H1 (cell line): ENCODE results near the gene NMRAL1. TPM values are rescaled to one million over a fixed set of nuclear protein-coding genes. Genes with fewer than 3 reads are reported as not detected.

Experiments used
- CTCF ChIA-PET: fragments of 300-600 bp; sonication (Branson Sonifier 250); formaldehyde crosslinking; loops from one replicate; lab custom pipeline; 2021; ENCODE audit not compliant: partially characterized antibody; lab: Charles Lee
- POLR2A ChIA-PET: fragments of 300-600 bp; sonication (Branson Sonifier 250); formaldehyde crosslinking; loops from one replicate; lab custom pipeline; 2021; ENCODE audit warnings: inconsistent platforms; ENCODE audit not compliant: partially characterized antibody; lab: Charles Lee
- DNase-seq, 2 experiments: peaks; one replicate each; pipeline versions ENCODE4 v3.0.0 to v3.0.0-alpha.2; 2010 to 2022; ENCODE audit warnings: low spot score in 2 of 2, low read depth in 1 of 2, mixed read lengths in 1 of 2
- FAIRE-seq: peaks from 2 replicates; lab custom pipeline; 2011; peaks lifted over from hg19 to GRCh38; lab: Jason Lieb, UNC
- H2AFZ ChIP-seq: 2 replicates; pipeline ENCODE4 v1.8.1; 2012; ENCODE audit warnings: low read length, inconsistent platforms
- H2AK5ac ChIP-seq: 2 replicates; pipeline ENCODE4 v1.6.1; 2013; ENCODE audit warnings: low read depth, low read length
- H2BK120ac ChIP-seq: replicated peaks from 2 replicates; pipeline ENCODE3; 2013; ENCODE audit warnings: low read depth, low read length, inconsistent platforms
- H2BK12ac ChIP-seq: 2 replicates; pipeline ENCODE4 v1.6.1; 2013; ENCODE audit warnings: low read depth, low read length
- H2BK15ac ChIP-seq: 2 replicates; pipeline ENCODE4 v1.6.1; 2013; ENCODE audit warnings: low read length
- H2BK20ac ChIP-seq: 2 replicates; pipeline ENCODE4 v1.6.1; 2013; ENCODE audit warnings: low read length
- H2BK5ac ChIP-seq: 2 replicates; pipeline ENCODE4 v1.6.1; 2013; ENCODE audit warnings: low read depth, low read length
- H3K14ac ChIP-seq: 2 replicates; pipeline ENCODE4 v1.6.1; 2013; ENCODE audit warnings: inconsistent platforms; ENCODE audit not compliant: insufficient read length
- H3K18ac ChIP-seq: 2 replicates; pipeline ENCODE4 v1.6.1; 2013; ENCODE audit warnings: low read length; ENCODE audit errors: extremely low read depth
- H3K23ac ChIP-seq: 2 replicates; pipeline ENCODE4 v1.6.1; 2013; ENCODE audit warnings: inconsistent platforms; ENCODE audit not compliant: insufficient read length
- H3K23me2 ChIP-seq: 2 replicates; pipeline ENCODE4 v1.6.1; 2013; ENCODE audit warnings: low read depth, low read length
- H3K27ac ChIP-seq: 2 replicates; pipeline ENCODE4 v1.6.1; 2011; ENCODE audit warnings: low read depth, low read length, inconsistent platforms
- H3K27me3 ChIP-seq, 4 experiments: replicated peaks in 1 of 4; 1 replicate in 1 of 4; 2 replicates in 3 of 4; pipeline versions ENCODE4 v1.6.1 to v1.8.1; 2011 to 2013; ENCODE audit warnings: low read length in 3 of 4, mild to moderate bottlenecking in 3 of 4, inconsistent platforms in 2 of 4, mixed read lengths in 2 of 4, moderate library complexity in 1 of 4; ENCODE audit not compliant: control insufficient read depth in 3 of 4, insufficient read depth in 3 of 4; ENCODE audit errors: extremely low read depth in 1 of 4
- H3K36me3 ChIP-seq, 4 experiments: 2 replicates each; pipeline versions ENCODE4 v1.6.1 to v1.8.1; 2011 to 2013; ENCODE audit warnings: mild to moderate bottlenecking in 4 of 4, low read length in 3 of 4, moderate library complexity in 2 of 4, control low read depth in 1 of 4, inconsistent platforms in 1 of 4; ENCODE audit not compliant: insufficient read depth in 4 of 4, control insufficient read depth in 2 of 4
- H3K4ac ChIP-seq: replicated peaks from 2 replicates; pipeline ENCODE3; 2013; ENCODE audit warnings: low read length, low read depth, mixed read lengths, inconsistent platforms; ENCODE audit not compliant: insufficient read length
- H3K4me1 ChIP-seq, 4 experiments: replicated peaks in 1 of 4; 1 replicate in 1 of 4; 2 replicates in 3 of 4; pipeline versions ENCODE4 v1.6.1 to v1.8.1; 2011 to 2013; ENCODE audit warnings: low read length in 3 of 4, inconsistent platforms in 2 of 4, mixed read lengths in 1 of 4; ENCODE audit not compliant: insufficient read depth in 4 of 4, control insufficient read depth in 3 of 4
- H3K4me2 ChIP-seq, 2 experiments: 2 replicates each; pipeline versions ENCODE4 v1.6.1 to v1.8.1; 2011 to 2013; ENCODE audit warnings: low read depth in 2 of 2, low read length in 2 of 2, control low read depth in 1 of 2, inconsistent platforms in 1 of 2, mild to moderate bottlenecking in 1 of 2; ENCODE audit not compliant: insufficient read depth in 1 of 2
- H3K4me3 ChIP-seq, 4 experiments: fragments of 200-600, 300-600 bp in 1 of 4; sonication (generic), shearing (Covaris generic), sonication (Bioruptor Twin) in 1 of 4; 2 replicates each; pipeline versions ENCODE4 v1.5.1 to v1.8.1; 2011 to 2016; ENCODE audit warnings: low read length in 4 of 4, low read depth in 3 of 4, control low read depth in 2 of 4, inconsistent platforms in 2 of 4, mild to moderate bottlenecking in 2 of 4, mixed read lengths in 1 of 4, moderate library complexity in 1 of 4; ENCODE audit not compliant: insufficient read depth in 2 of 4; ENCODE audit errors: extremely low read depth in 1 of 4
- H3K56ac ChIP-seq: replicated peaks from 2 replicates; pipeline ENCODE3; 2013; ENCODE audit warnings: low read depth, mild to moderate bottlenecking, mixed read lengths, low read length, inconsistent platforms; ENCODE audit not compliant: insufficient read length
- H3K79me1 ChIP-seq: 2 replicates; pipeline ENCODE4 v1.6.1; 2013; ENCODE audit warnings: low read depth, low read length, control low read depth
- H3K79me2 ChIP-seq, 2 experiments: 2 replicates each; pipeline versions ENCODE4 v1.6.1 to v1.8.1; 2012 to 2013; ENCODE audit warnings: low read length in 2 of 2, mild to moderate bottlenecking in 2 of 2, inconsistent platforms in 1 of 2; ENCODE audit not compliant: insufficient read depth in 2 of 2, control insufficient read depth in 1 of 2
- H3K9ac ChIP-seq, 4 experiments: replicated peaks in 1 of 4; 1 replicate in 1 of 4; 2 replicates in 3 of 4; pipeline versions ENCODE4 v1.6.1 to v1.8.1; 2011 to 2013; ENCODE audit warnings: low read depth in 3 of 4, low read length in 3 of 4, control low read depth in 2 of 4, mild to moderate bottlenecking in 2 of 4, moderate library complexity in 2 of 4, inconsistent platforms in 1 of 4; ENCODE audit errors: extremely low read depth in 1 of 4
- H3K9me3 ChIP-seq, 2 experiments: 2 replicates each; pipeline versions ENCODE4 v1.6.1 to v1.8.1; 2012 to 2013; ENCODE audit warnings: mild to moderate bottlenecking in 2 of 2, moderate library complexity in 2 of 2, control low read depth in 1 of 2, inconsistent platforms in 1 of 2, low read depth in 1 of 2, low read length in 1 of 2, mixed read lengths in 1 of 2; ENCODE audit not compliant: insufficient read depth in 2 of 2
- H4K20me1 ChIP-seq, 2 experiments: replicated peaks in 1 of 2; 2 replicates each; pipeline versions ENCODE3 to v1.8.1; 2011 to 2013; ENCODE audit warnings: inconsistent platforms in 2 of 2, low read length in 2 of 2, mild to moderate bottlenecking in 1 of 2; ENCODE audit not compliant: insufficient read depth in 2 of 2, control insufficient read depth in 1 of 2
- H4K5ac ChIP-seq: 2 replicates; pipeline ENCODE4 v1.6.1; 2013; ENCODE audit warnings: low read length, low read depth, mixed read lengths, inconsistent platforms; ENCODE audit not compliant: insufficient read length
- H4K8ac ChIP-seq: 2 replicates; pipeline ENCODE4 v1.8.0; 2013; ENCODE audit warnings: mild to moderate bottlenecking, moderate library complexity, low read length, inconsistent platforms; ENCODE audit not compliant: insufficient read depth; ENCODE audit errors: extremely low read depth
- H4K91ac ChIP-seq: replicated peaks from 2 replicates; pipeline ENCODE3; 2013; ENCODE audit warnings: low read length, mixed read lengths, inconsistent platforms; ENCODE audit not compliant: insufficient read length
- CHD1 ChIP-seq: IDR thresholded peaks from 2 replicates; pipeline ENCODE4 v1.6.1; 2012; ENCODE audit warnings: low read depth, low read length, improper control_type of control experiment
- EP300 ChIP-seq, 2 experiments: IDR thresholded peaks; 1 replicate in 1 of 2; 2 replicates in 1 of 2; pipeline ENCODE4 v1.6.1; 2011 to 2012; ENCODE audit warnings: low read depth in 2 of 2, low read length in 2 of 2, mild to moderate bottlenecking in 2 of 2, borderline replicate concordance in 1 of 2, inconsistent platforms in 1 of 2, moderate library complexity in 1 of 2
- JUND ChIP-seq: IDR thresholded peaks from 2 replicates; pipeline ENCODE4 v1.6.1; 2011; ENCODE audit warnings: mild to moderate bottlenecking, improper control_type of control experiment, low read length
- PHF8 ChIP-seq: fragments of 200-600 bp; sonication (generic); conservative IDR thresholded peaks from 2 replicates; pipeline ENCODE4 v1.7.1; 2012; ENCODE audit warnings: low read depth, mild to moderate bottlenecking, inconsistent platforms, low read length, moderate library complexity
- POLR2A ChIP-seq, 2 experiments: IDR thresholded peaks; 1 replicate in 1 of 2; 2 replicates in 1 of 2; pipeline ENCODE4 v1.6.1; 2011; ENCODE audit warnings: low read depth in 2 of 2, low read length in 2 of 2, mild to moderate bottlenecking in 2 of 2; ENCODE audit errors: control extremely low read depth in 1 of 2
- POLR2AphosphoS5 ChIP-seq: IDR thresholded peaks from 2 replicates; pipeline ENCODE4 v1.6.1; 2011; ENCODE audit warnings: low read depth, low read length
- SIX5 ChIP-seq: IDR thresholded peaks from 2 replicates; pipeline ENCODE4 v1.6.1; 2011; ENCODE audit warnings: mild to moderate bottlenecking, low read depth, low read length
- TAF7 ChIP-seq: optimal IDR thresholded peaks from 2 replicates; pipeline ENCODE3; 2011; ENCODE audit warnings: low read depth, mild to moderate bottlenecking, inconsistent platforms, low read length, moderate library complexity, borderline replicate concordance
- WGBS, 2 experiments: shearing (Covaris generic) in 1 of 2; methylation state at CpG; one replicate each; pipeline versions ENCODE4 v1.1.6 to v1.1.7; 2013 to 2015; ENCODE audit warnings: low lambda C conversion rate in 2 of 2, mixed read lengths in 2 of 2, inconsistent platforms in 1 of 2, low coverage in 1 of 2, missing lambda C conversion rate in 1 of 2; ENCODE audit not compliant: insufficient replicate concordance in 2 of 2, insufficient coverage in 1 of 2, insufficient read length in 1 of 2; ENCODE audit errors: extremely low coverage in 1 of 2, missing lambda C conversion rate in 1 of 2; 5-methylcytosine and 5-hydroxymethylcytosine counted together
- polyA plus RNA-seq, 7 experiments: library from polyadenylated mRNA; depleted of rRNA in 3 of 7; stranded (reverse) in 5 of 7; unstranded in 2 of 7; fragments of >200 nt in 5 of 7; fragments of 200-250 nt in 2 of 7; gene quantifications; 1 replicate in 5 of 7; 2 replicates in 1 of 7; 4 replicates in 1 of 7; pipeline versions ENCODE4 v1.2.1 to v1.2.3, GENCODE V29; 2011 to 2013; ENCODE audit warnings: missing spikeins in 2 of 7, mixed read lengths in 2 of 7
- total RNA-seq: library from RNA; stranded (reverse); fragmentation: NEBNext Ultra II Directional; extraction: Animal tissue kit (Norgen Biotek cat#: 25700); gene quantifications from 2 replicates; pipeline ENCODE4 v1.2.1, GENCODE V29; 2021
- TF ChIP-seq, protein P1 (sequence below): IDR thresholded peaks from 2 replicates; pipeline ENCODE4 v1.6.1; 2012; ENCODE audit warnings: inconsistent platforms

Gene NMRAL1
- total and polyA plus RNA-seq, 2 of the 8 experiments (the other 6 are each of a cell fraction or from before 2014, with no cell fraction given), result 66.8 to 143 TPM

- no peak overlapping the region for H4K91ac ChIP-seq
- peaks cover 4 to 18% of the 10 kb centered on the region in 2 experiments for H4K20me1 ChIP-seq
- H2AFZ ChIP-seq, result no peak overlapping the region
- H3K79me1 ChIP-seq, result no peaks in the 10 kb centered on the region
- H2AK5ac ChIP-seq, result no peak overlapping the region
- H3K14ac ChIP-seq, result no peak overlapping the region
- no peak overlapping the region for H3K23ac ChIP-seq
- 0 out of 2 replicates have a peak overlapping the region, but pooled peaks have one; percentile 7 for H3K18ac ChIP-seq
- POLR2A ChIA-PET, result interaction anchor here (1.3 to 21.6 kb wide), 7 partner anchors 10 to 111 kb away, joined by 3 to 257 read pairs (median 7); partner anchors contain the start of genes HMOX2, NMRAL1 and PAM16
- no peaks in the 10 kb centered on the region for H3K9me3 ChIP-seq
- H3K56ac ChIP-seq, result no peak overlapping the region
- H4K8ac ChIP-seq, result no peak overlapping the region
- FAIRE-seq (no peak), DNase-seq (peak in 1 of 2 experiments; percentile 66)
- no peak overlapping the region; the same call in 1 of the 2 replicates for H3K27ac ChIP-seq
- no peak overlapping the region for H2BK5ac ChIP-seq
- WGBS, 2 experiments, result 91% methylated on average over 26 of the region's 27 CpGs; no CpG with 5 or more reads in 1 of the 2 experiments
- H3K23me2 ChIP-seq, result no peaks in the 10 kb centered on the region
- H2BK15ac ChIP-seq, result no peak overlapping the region
- no peak overlapping the region for H2BK12ac ChIP-seq
- peaks cover 0 to 9% (median 3%) of the 10 kb centered on the region in 4 experiments; a peak in 4 of 7 replicates for H3K4me1 ChIP-seq
- no peaks in the 10 kb centered on the region for H3K27me3 ChIP-seq
- no peak overlapping the region for H3K4ac ChIP-seq
- peaks cover 9 to 43% (median 23%) of the 10 kb centered on the region in 4 experiments for H3K36me3 ChIP-seq
- H3K79me2 ChIP-seq, result no peaks in the 10 kb centered on the region
- no peak overlapping the region for H4K5ac ChIP-seq
- TF ChIP-seq, protein P1, sequence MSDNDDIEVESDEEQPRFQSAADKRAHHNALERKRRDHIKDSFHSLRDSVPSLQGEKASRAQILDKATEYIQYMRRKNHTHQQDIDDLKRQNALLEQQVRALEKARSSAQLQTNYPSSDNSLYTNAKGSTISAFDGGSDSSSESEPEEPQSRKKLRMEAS, result 0 out of 2 replicates have a peak, but pooled peaks have one; percentile 9
- TF ChIP-seq SIX5 (peak; percentile 56), JUND (peak; percentile 94), EP300 (IDR thresholded peaks at IDR 0.05; ENCODE audit: borderline replicate concordance in 1 of 2, low read depth in 2 of 2, low read length in 2 of 2) (peak in 1 of 2 experiments; percentile 99; a peak in 2 of 3 replicates), PHF8 (no peak), POLR2AphosphoS5 (peak; percentile 58; the same call in 1 of the 2 replicates), POLR2A (IDR thresholded peaks at IDR 0.05; ENCODE audit: control extremely low read depth in 1 of 2, low read depth in 2 of 2, low read length in 2 of 2) (no peak), TAF7 (no peak), CHD1 (peak; percentile 92)
- H2BK120ac ChIP-seq, result no peak overlapping the region
- H3K4me2 ChIP-seq, result no peak overlapping the region
- CTCF ChIA-PET, result interaction anchor here (0.9 to 1.3 kb wide), 4 partner anchors 12 to 50 kb away, joined by 3 to 4 read pairs (median 3); no protein-coding TSS in a partner anchor
- no peak overlapping the region; a peak in 1 of 7 replicates for H3K9ac ChIP-seq
- H3K4me3 ChIP-seq, result no peak overlapping the region
- no peak overlapping the region for H2BK20ac ChIP-seq
Observed at GRCh38 chr16:4461250-4462085, 13.0 kb downstream of the NMRAL1 start.
